ENCODE results near the gene MRAP. TPM values are rescaled to one million over a fixed set of nuclear protein-coding genes. Genes with fewer than 3 reads are reported as not detected.
A peak's percentile ranks its signal among the peaks of the same experiment; 100 is the strongest.
"Not testable (repeated sequence)": the region's sequence is repeated elsewhere in the genome, so short reads cannot be mapped to it uniquely, and the experiment has no call there.

The MRAP gene
- total RNA-seq, 1 donor from 2014 or later: 0.46 TPM

- Histone ChIP-seq H3K27me3 (no peaks in the 10 kb centered on the region), H3K4me3 (no peak overlapping the region), H3K36me3 (no peaks in the 10 kb centered on the region), H3K9me3 (no peaks in the 10 kb centered on the region), H3K27ac (no peak overlapping the region), H3K4me1 (no peaks in the 10 kb centered on the region)
- no peak for TF ChIP-seq CTCF (IDR thresholded peaks at IDR 0.05)
- intact Hi-C loops (cut with DNase I): no loop called here
- DNase-seq (no peak), ATAC-seq (no peak)
Measured at GRCh38 chr21:32306021-32306780, 7.5 kb downstream of the MRAP start.

- no peak for ATAC-seq
- Histone ChIP-seq H3K4me3 (no peak overlapping the region), H3K9me3 (no peaks in the 10 kb centered on the region), H3K27me3 (no peaks in the 10 kb centered on the region), H3K27ac (no peak overlapping the region), H3K36me3 (peaks cover 9% of the 10 kb centered on the region), H3K4me1 (no peaks in the 10 kb centered on the region)
- intact Hi-C loops (cut with DNase I): no loop called here
- no peak for DNase-seq
- no peak for TF ChIP-seq CTCF (IDR thresholded peaks at IDR 0.05)
Measured at GRCh38 chr21:32307706-32308105, 9.1 kb downstream of the MRAP start.

GRCh38 chr21:32308696-32309095 lies 10.0 kb downstream of the MRAP start:
- intact Hi-C loops (cut with DNase I): no loop called here
- Histone ChIP-seq H3K27ac (no peak overlapping the region), H3K4me3 (no peak overlapping the region), H3K4me1 (no peaks in the 10 kb centered on the region), H3K36me3 (peaks cover 19% of the 10 kb centered on the region), H3K27me3 (no peaks in the 10 kb centered on the region), H3K9me3 (no peaks in the 10 kb centered on the region)
- no peak for DNase-seq
- TF ChIP-seq CTCF (IDR thresholded peaks at IDR 0.05): no peak
- no peak for ATAC-seq

GRCh38 chr21:32309906-32310460 lies 11.3 kb downstream of the MRAP start:
- Histone ChIP-seq H3K27me3 (no peaks in the 10 kb centered on the region), H3K4me3 (no peak overlapping the region), H3K4me1 (no peaks in the 10 kb centered on the region), H3K36me3 (peaks cover 30% of the 10 kb centered on the region), H3K27ac (no peak overlapping the region), H3K9me3 (no peaks in the 10 kb centered on the region)
- intact Hi-C loops (cut with DNase I): no loop called here
- DNase-seq: no peak
- no peak for ATAC-seq
- no peak for TF ChIP-seq CTCF (IDR thresholded peaks at IDR 0.05)

- not testable (repeated sequence) for H3K4me3 ChIP-seq, ATAC-seq
Measured at GRCh38 chr21:32310976-32311375, 12.3 kb downstream of the MRAP start.

GRCh38 chr21:32311621-32312020 lies 13.0 kb downstream of the MRAP start:
- Histone ChIP-seq H3K9me3 (no peaks in the 10 kb centered on the region), H3K4me1 (no peaks in the 10 kb centered on the region), H3K27me3 (no peaks in the 10 kb centered on the region), H3K36me3 (peaks cover 46% of the 10 kb centered on the region), H3K4me3 (no peak overlapping the region), H3K27ac (no peak overlapping the region)
- ATAC-seq: peak; percentile 18
- intact Hi-C loops (cut with DNase I): no loop called here
- TF ChIP-seq CTCF (IDR thresholded peaks at IDR 0.05): no peak
- DNase-seq: no peak

More at GRCh38 chr21:32310976-32311375, 12.3 kb downstream of the MRAP start:
- intact Hi-C loops (cut with DNase I); H3K4me1 ChIP-seq; H3K27ac ChIP-seq; H3K9me3 ChIP-seq; DNase-seq; H3K27me3 ChIP-seq: not testable (repeated sequence)
- peaks cover 40% of the 10 kb centered on the region for H3K36me3 ChIP-seq
